Measurements from ENCODE around the gene SPIRE2. TPM values are rescaled to one million over a fixed set of nuclear protein-coding genes. Genes with fewer than 3 reads are reported as not detected.
"Not testable (repeated sequence)": the region's sequence is repeated elsewhere in the genome, so short reads cannot be mapped to it uniquely, and the experiment has no call there.

The SPIRE2 gene
- total RNA-seq, 1 experiment from 2014 or later, result 1.0 TPM

- no peaks in the 10 kb centered on the region for H3K9me3 ChIP-seq (ENCODE audit: low read length)
- H3K27ac ChIP-seq (ENCODE audit: low read length), result no peak overlapping the region
- no peaks in the 10 kb centered on the region for H3K9me2 ChIP-seq (replicated peaks; ENCODE audit: insufficient read depth, low read length)
- H3K9ac ChIP-seq (ENCODE audit: low read length), result peak overlapping the region; percentile 62
- no peaks in the 10 kb centered on the region for H3K36me3 ChIP-seq (ENCODE audit: insufficient read depth, low read length)
- no peaks in the 10 kb centered on the region for H3K79me2 ChIP-seq (ENCODE audit: low read length)
- 0 out of 2 replicates have a peak, but pooled peaks cover 9% of the 10 kb centered on the region for H4K20me1 ChIP-seq (ENCODE audit: insufficient read depth, low read depth, low read length)
- peak overlapping the region; percentile 62; the same call in 1 of the 2 replicates for H3K4me3 ChIP-seq (ENCODE audit: low read length)
- H3K27me3 ChIP-seq (ENCODE audit: low read length), result no peaks in the 10 kb centered on the region
- DNase-seq, result no peak
- H2AFZ ChIP-seq (ENCODE audit: low read length), result no peak overlapping the region
- peaks cover 21% of the 10 kb centered on the region for H3K4me1 ChIP-seq (ENCODE audit: low read length)
- H3K4me2 ChIP-seq (ENCODE audit: low read depth, low read length, poor library complexity, severe bottlenecking), result peak overlapping the region; percentile 69
Measured at GRCh38 chr16:89827383-89828198, 684 bp upstream of the SPIRE2 start.

GRCh38 chr16:89828870-89829629 is 775 bp downstream of the SPIRE2 start:
- DNase-seq, result no peak
- H3K27ac ChIP-seq (ENCODE audit: low read length), result no peak overlapping the region
- peak overlapping the region; percentile 47 for H3K4me2 ChIP-seq (ENCODE audit: low read depth, low read length, poor library complexity, severe bottlenecking)
- H3K36me3 ChIP-seq (ENCODE audit: insufficient read depth, low read length), result no peaks in the 10 kb centered on the region
- no peaks in the 10 kb centered on the region for H3K9me3 ChIP-seq (ENCODE audit: low read length)
- H2AFZ ChIP-seq (ENCODE audit: low read length), result no peak overlapping the region
- H3K79me2 ChIP-seq (ENCODE audit: low read length), result no peaks in the 10 kb centered on the region
- H3K4me1 ChIP-seq (ENCODE audit: low read length), result peaks cover 17% of the 10 kb centered on the region
- H3K9me2 ChIP-seq (replicated peaks; ENCODE audit: insufficient read depth, low read length), result no peaks in the 10 kb centered on the region
- peak overlapping the region; percentile 24 for H3K9ac ChIP-seq (ENCODE audit: low read length)
- no peaks in the 10 kb centered on the region for H3K27me3 ChIP-seq (ENCODE audit: low read length)
- peak overlapping the region; percentile 27; the same call in 1 of the 2 replicates for H3K4me3 ChIP-seq (ENCODE audit: low read length)
- 0 out of 2 replicates have a peak, but pooled peaks cover 9% of the 10 kb centered on the region for H4K20me1 ChIP-seq (ENCODE audit: insufficient read depth, low read depth, low read length)

- no peak overlapping the region for H3K4me3 ChIP-seq (ENCODE audit: low read length)
- H3K9me3 ChIP-seq (ENCODE audit: low read length), result no peaks in the 10 kb centered on the region
- no peaks in the 10 kb centered on the region for H3K36me3 ChIP-seq (ENCODE audit: insufficient read depth, low read length)
- no peak for DNase-seq
- no peak overlapping the region for H3K9ac ChIP-seq (ENCODE audit: low read length)
- H3K4me1 ChIP-seq (ENCODE audit: low read length), result peaks cover 17% of the 10 kb centered on the region
- no peaks in the 10 kb centered on the region for H3K27me3 ChIP-seq (ENCODE audit: low read length)
- H3K9me2 ChIP-seq (replicated peaks; ENCODE audit: insufficient read depth, low read length), result no peaks in the 10 kb centered on the region
- H4K20me1 ChIP-seq (ENCODE audit: insufficient read depth, low read depth, low read length), result 0 out of 2 replicates have a peak, but pooled peaks cover 9% of the 10 kb centered on the region
- H3K79me2 ChIP-seq (ENCODE audit: low read length), result no peaks in the 10 kb centered on the region
- H2AFZ ChIP-seq (ENCODE audit: low read length), result no peak overlapping the region
- no peak overlapping the region for H3K4me2 ChIP-seq (ENCODE audit: low read depth, low read length, poor library complexity, severe bottlenecking)
- H3K27ac ChIP-seq (ENCODE audit: low read length), result no peak overlapping the region
Measured at GRCh38 chr16:89829630-89830437, 1.6 kb downstream of the SPIRE2 start.

- no peaks in the 10 kb centered on the region for H3K36me3 ChIP-seq (ENCODE audit: insufficient read depth, low read length)
- peaks cover 17% of the 10 kb centered on the region for H3K4me1 ChIP-seq (ENCODE audit: low read length)
- H3K9me3 ChIP-seq (ENCODE audit: low read length), result no peaks in the 10 kb centered on the region
- no peak overlapping the region for H3K4me2 ChIP-seq (ENCODE audit: low read depth, low read length, poor library complexity, severe bottlenecking)
- H3K9ac ChIP-seq (ENCODE audit: low read length), result no peak overlapping the region
- no peak for DNase-seq
- H3K79me2 ChIP-seq (ENCODE audit: low read length), result no peaks in the 10 kb centered on the region
- H3K9me2 ChIP-seq (replicated peaks; ENCODE audit: insufficient read depth, low read length), result no peaks in the 10 kb centered on the region
- no peak overlapping the region for H3K27ac ChIP-seq (ENCODE audit: low read length)
- no peak overlapping the region for H3K4me3 ChIP-seq (ENCODE audit: low read length)
- H3K27me3 ChIP-seq (ENCODE audit: low read length), result no peaks in the 10 kb centered on the region
- no peak overlapping the region for H2AFZ ChIP-seq (ENCODE audit: low read length)
- H4K20me1 ChIP-seq (ENCODE audit: insufficient read depth, low read depth, low read length), result 0 out of 2 replicates have a peak, but pooled peaks cover 9% of the 10 kb centered on the region
Measured at GRCh38 chr16:89831810-89832328, 3.6 kb downstream of the SPIRE2 start.

- H3K4me3 ChIP-seq (ENCODE audit: low read length); H3K9ac ChIP-seq (ENCODE audit: low read length); H3K4me2 ChIP-seq (ENCODE audit: low read depth, low read length, poor library complexity, severe bottlenecking); H3K27me3 ChIP-seq (ENCODE audit: low read length); H2AFZ ChIP-seq (ENCODE audit: low read length); H3K9me3 ChIP-seq (ENCODE audit: low read length); H3K9me2 ChIP-seq (replicated peaks; ENCODE audit: insufficient read depth, low read length); H4K20me1 ChIP-seq (ENCODE audit: insufficient read depth, low read depth, low read length); H3K36me3 ChIP-seq (ENCODE audit: insufficient read depth, low read length); DNase-seq; H3K79me2 ChIP-seq (ENCODE audit: low read length); H3K27ac ChIP-seq (ENCODE audit: low read length): not testable (repeated sequence)
- H3K4me1 ChIP-seq (ENCODE audit: low read length), result peaks cover 24% of the 10 kb centered on the region
Measured at GRCh38 chr16:89833664-89834363, 5.5 kb downstream of the SPIRE2 start.

- H3K27ac ChIP-seq (ENCODE audit: low read length); H3K9me3 ChIP-seq (ENCODE audit: low read length); H2AFZ ChIP-seq (ENCODE audit: low read length); H3K9ac ChIP-seq (ENCODE audit: low read length); H3K36me3 ChIP-seq (ENCODE audit: insufficient read depth, low read length); H3K79me2 ChIP-seq (ENCODE audit: low read length); H3K9me2 ChIP-seq (replicated peaks; ENCODE audit: insufficient read depth, low read length); DNase-seq; H3K4me3 ChIP-seq (ENCODE audit: low read length); H4K20me1 ChIP-seq (ENCODE audit: insufficient read depth, low read depth, low read length); H3K4me2 ChIP-seq (ENCODE audit: low read depth, low read length, poor library complexity, severe bottlenecking); H3K27me3 ChIP-seq (ENCODE audit: low read length): not testable (repeated sequence)
- H3K4me1 ChIP-seq (ENCODE audit: low read length), result peaks cover 17% of the 10 kb centered on the region
Measured at GRCh38 chr16:89834813-89835363, 6.6 kb downstream of the SPIRE2 start.

GRCh38 chr16:89836484-89836883 is 8.2 kb downstream of the SPIRE2 start:
- H3K9me2 ChIP-seq (replicated peaks; ENCODE audit: insufficient read depth, low read length); H3K9me3 ChIP-seq (ENCODE audit: low read length); H3K4me3 ChIP-seq (ENCODE audit: low read length); H3K36me3 ChIP-seq (ENCODE audit: insufficient read depth, low read length); H3K27ac ChIP-seq (ENCODE audit: low read length); H4K20me1 ChIP-seq (ENCODE audit: insufficient read depth, low read depth, low read length); H2AFZ ChIP-seq (ENCODE audit: low read length); H3K27me3 ChIP-seq (ENCODE audit: low read length); H3K79me2 ChIP-seq (ENCODE audit: low read length); H3K9ac ChIP-seq (ENCODE audit: low read length); H3K4me2 ChIP-seq (ENCODE audit: low read depth, low read length, poor library complexity, severe bottlenecking); DNase-seq: not testable (repeated sequence)
- H3K4me1 ChIP-seq (ENCODE audit: low read length), result peaks cover 22% of the 10 kb centered on the region
